PFSK-1 (cell line): Measurements from ENCODE around the gene RSU1.

Experiments
- FOXP2 ChIP-seq: optimal IDR thresholded peaks from 2 replicates; pipeline ENCODE3; 2011; ENCODE audit warnings: borderline replicate concordance, control low read depth, inconsistent platforms; ENCODE audit not compliant: insufficient read depth; ENCODE audit errors: extremely low read length, extremely low read depth
- POLR2AphosphoS5 ChIP-seq: IDR thresholded peaks from 2 replicates; pipeline ENCODE4 v1.6.1; 2012; ENCODE audit warnings: low read depth, mild to moderate bottlenecking, control low read depth, low read length, moderate library complexity
- REST ChIP-seq, 2 experiments: IDR thresholded peaks; 2 replicates each; pipeline versions ENCODE4 v1.6.1 to v1.8.0; 2011 to 2012; ENCODE audit warnings: low read depth in 2 of 2, low read length in 2 of 2, control low read depth in 1 of 2, inconsistent platforms in 1 of 2, mild to moderate bottlenecking in 1 of 2, moderate library complexity in 1 of 2; ENCODE audit not compliant: insufficient read depth in 1 of 2
- SIN3A ChIP-seq: IDR thresholded peaks from 2 replicates; pipeline ENCODE4 v1.6.1; 2012; ENCODE audit warnings: mild to moderate bottlenecking, low read length, moderate library complexity, borderline replicate concordance; ENCODE audit not compliant: insufficient read depth

- TF ChIP-seq REST (IDR thresholded peaks at IDR 0.05; ENCODE audit: insufficient read depth in 1 of 2, low read depth in 2 of 2, low read length in 2 of 2) (no peak), SIN3A (no peak), POLR2AphosphoS5 (no peak), FOXP2 (no peak)
Measured at GRCh38 chr10:16716051-16716450, 101.2 kb downstream of the RSU1 start.
